ENCODE measurements around the gene COG2. TPM values are rescaled to one million over a fixed set of nuclear protein-coding genes. Genes with fewer than 3 reads are reported as not detected.

COG2 gene
- total RNA-seq, 1 donor from 2014 or later, result 25.9 TPM

GRCh38 chr1:230609208-230609607 lies 33.1 kb upstream of the COG2 start:
- DNase-seq (ENCODE audit: low read depth), result no peak
- TF ChIP-seq EZH2 (IDR thresholded peaks at IDR 0.05; ENCODE audit: insufficient read depth, low read length) (no peak), CTCF (IDR thresholded peaks at IDR 0.05; ENCODE audit: insufficient read depth, low read depth, low read length) (no peak)

GRCh38 chr1:230610589-230610988 lies 31.7 kb upstream of the COG2 start:
- no peak overlapping the region for H3K4me3 Mint-ChIP-seq (ENCODE audit: unreplicated experiment)
- DNase-seq (ENCODE audit: low read depth) (no peak), FAIRE-seq (no peak)
- Histone ChIP-seq H3K9me3 (ENCODE audit: insufficient read depth, low read depth, low read length) (no peaks in the 10 kb centered on the region), H3K27ac (ENCODE audit: low read depth, low read length) (no peak overlapping the region), H2AFZ (ENCODE audit: low read depth, low read length) (no peak overlapping the region), H3K36me3 (ENCODE audit: insufficient read depth, low read length) (no peaks in the 10 kb centered on the region), H4K20me1 (ENCODE audit: insufficient read depth, low read length) (no peaks in the 10 kb centered on the region), H3K4me1 (ENCODE audit: insufficient read depth, low read length) (no peaks in the 10 kb centered on the region), H3K27me3 (ENCODE audit: insufficient read depth, low read length) (peaks cover 3% of the 10 kb centered on the region), H3K4me3 (ENCODE audit: insufficient read depth, low read depth, low read length) (no peak overlapping the region), H3K79me2 (ENCODE audit: insufficient read depth, low read length) (no peaks in the 10 kb centered on the region), H3K9ac (ENCODE audit: low read length) (no peak overlapping the region), H3K4me2 (ENCODE audit: low read length) (no peak overlapping the region)
- H3K9me3 Mint-ChIP-seq (ENCODE audit: unreplicated experiment), result no peaks in the 10 kb centered on the region
- H3K27ac Mint-ChIP-seq (ENCODE audit: unreplicated experiment), result no peak overlapping the region
- no peaks in the 10 kb centered on the region for H3K4me1 Mint-ChIP-seq (ENCODE audit: low read depth, unreplicated experiment)
- H3K36me3 Mint-ChIP-seq (ENCODE audit: low read depth, unreplicated experiment), result no peaks in the 10 kb centered on the region
- TF ChIP-seq CTCF (IDR thresholded peaks at IDR 0.05; ENCODE audit: insufficient read depth, low read depth, low read length) (no peak), EZH2 (IDR thresholded peaks at IDR 0.05; ENCODE audit: insufficient read depth, low read length) (no peak)
- no peaks in the 10 kb centered on the region for H3K27me3 Mint-ChIP-seq (ENCODE audit: low read depth, unreplicated experiment)

More at GRCh38 chr1:230609208-230609607, 33.1 kb upstream of the COG2 start:
- Histone ChIP-seq H3K9ac (ENCODE audit: low read length) (no peak overlapping the region), H3K4me2 (ENCODE audit: low read length) (no peak overlapping the region), H3K4me3 (ENCODE audit: insufficient read depth, low read depth, low read length) (no peak overlapping the region), H3K79me2 (ENCODE audit: insufficient read depth, low read length) (no peaks in the 10 kb centered on the region), H3K9me3 (ENCODE audit: insufficient read depth, low read depth, low read length) (no peaks in the 10 kb centered on the region), H4K20me1 (ENCODE audit: insufficient read depth, low read length) (no peaks in the 10 kb centered on the region), H3K27ac (ENCODE audit: low read depth, low read length) (no peak overlapping the region), H3K4me1 (ENCODE audit: insufficient read depth, low read length) (no peaks in the 10 kb centered on the region), H3K36me3 (ENCODE audit: insufficient read depth, low read length) (no peaks in the 10 kb centered on the region), H3K27me3 (ENCODE audit: insufficient read depth, low read length) (peaks cover 3% of the 10 kb centered on the region), H2AFZ (ENCODE audit: low read depth, low read length) (no peak overlapping the region)
- no peaks in the 10 kb centered on the region for H3K9me3 Mint-ChIP-seq (ENCODE audit: unreplicated experiment)
- no peaks in the 10 kb centered on the region for H3K36me3 Mint-ChIP-seq (ENCODE audit: low read depth, unreplicated experiment)
- no peaks in the 10 kb centered on the region for H3K4me1 Mint-ChIP-seq (ENCODE audit: low read depth, unreplicated experiment)
- H3K27ac Mint-ChIP-seq (ENCODE audit: unreplicated experiment), result no peak overlapping the region
- H3K4me3 Mint-ChIP-seq (ENCODE audit: unreplicated experiment), result no peak overlapping the region
- no peaks in the 10 kb centered on the region for H3K27me3 Mint-ChIP-seq (ENCODE audit: low read depth, unreplicated experiment)
- FAIRE-seq, result no peak

GRCh38 chr1:230611128-230611877 lies 31.0 kb upstream of the COG2 start:
- no peak overlapping the region for H3K27ac Mint-ChIP-seq (ENCODE audit: unreplicated experiment)
- Histone ChIP-seq H3K4me3 (ENCODE audit: insufficient read depth, low read depth, low read length) (no peak overlapping the region), H3K4me1 (ENCODE audit: insufficient read depth, low read length) (no peaks in the 10 kb centered on the region), H3K79me2 (ENCODE audit: insufficient read depth, low read length) (no peaks in the 10 kb centered on the region), H3K36me3 (ENCODE audit: insufficient read depth, low read length) (no peaks in the 10 kb centered on the region), H3K9me3 (ENCODE audit: insufficient read depth, low read depth, low read length) (no peaks in the 10 kb centered on the region), H3K9ac (ENCODE audit: low read length) (no peak overlapping the region), H4K20me1 (ENCODE audit: insufficient read depth, low read length) (no peaks in the 10 kb centered on the region), H3K4me2 (ENCODE audit: low read length) (no peak overlapping the region), H3K27ac (ENCODE audit: low read depth, low read length) (no peak overlapping the region), H3K27me3 (ENCODE audit: insufficient read depth, low read length) (peaks cover 3% of the 10 kb centered on the region), H2AFZ (ENCODE audit: low read depth, low read length) (no peak overlapping the region)
- no peaks in the 10 kb centered on the region for H3K9me3 Mint-ChIP-seq (ENCODE audit: unreplicated experiment)
- TF ChIP-seq EZH2 (IDR thresholded peaks at IDR 0.05; ENCODE audit: insufficient read depth, low read length), result no peak
- TF ChIP-seq CTCF (IDR thresholded peaks at IDR 0.05; ENCODE audit: insufficient read depth, low read depth, low read length), result no peak
- FAIRE-seq (no peak), DNase-seq (ENCODE audit: low read depth) (no peak)
- H3K4me1 Mint-ChIP-seq (ENCODE audit: low read depth, unreplicated experiment), result no peaks in the 10 kb centered on the region
- no peaks in the 10 kb centered on the region for H3K27me3 Mint-ChIP-seq (ENCODE audit: low read depth, unreplicated experiment)
- H3K4me3 Mint-ChIP-seq (ENCODE audit: unreplicated experiment), result no peak overlapping the region
- no peaks in the 10 kb centered on the region for H3K36me3 Mint-ChIP-seq (ENCODE audit: low read depth, unreplicated experiment)

Data from astrocyte (in vitro differentiated cells and primary cell).